SW 1271 (cell line): ENCODE results near the gene SLC38A10.
"Not testable (repeated sequence)": the region's sequence is repeated elsewhere in the genome, so short reads cannot be mapped to it uniquely, and the experiment has no call there.

ENCODE experiments used
- DNase-seq, 2 experiments: peaks; one replicate each; lab custom pipeline; 2025; lab: John Stamatoyannopoulos, UW

The SLC38A10 gene

GRCh38 chr17:81312624-81313325 is 17.7 kb upstream of the SLC38A10 start:
- no peak for DNase-seq

DNA sequence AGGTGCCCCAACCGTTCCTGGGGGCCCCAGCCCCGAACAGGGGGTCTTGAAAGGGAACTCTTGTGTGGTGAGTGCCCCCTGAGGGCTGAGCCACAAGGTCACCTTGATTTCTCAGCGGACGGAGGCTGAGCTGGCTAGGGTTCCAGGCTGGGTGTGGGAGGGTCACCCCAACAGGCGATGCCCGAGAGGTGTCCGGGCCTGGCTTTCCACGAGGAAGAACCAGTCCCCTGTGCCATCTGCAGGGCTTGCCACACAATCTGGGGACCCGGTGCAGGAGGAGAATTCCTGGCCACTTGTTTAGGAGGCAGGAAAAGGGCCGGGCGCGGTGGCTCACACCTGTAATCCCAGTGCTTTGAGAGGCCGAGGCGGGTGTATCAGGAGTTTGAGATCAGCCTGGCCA is 16.8 kb upstream of the SLC38A10 start:
- no peak for DNase-seq

DNA sequence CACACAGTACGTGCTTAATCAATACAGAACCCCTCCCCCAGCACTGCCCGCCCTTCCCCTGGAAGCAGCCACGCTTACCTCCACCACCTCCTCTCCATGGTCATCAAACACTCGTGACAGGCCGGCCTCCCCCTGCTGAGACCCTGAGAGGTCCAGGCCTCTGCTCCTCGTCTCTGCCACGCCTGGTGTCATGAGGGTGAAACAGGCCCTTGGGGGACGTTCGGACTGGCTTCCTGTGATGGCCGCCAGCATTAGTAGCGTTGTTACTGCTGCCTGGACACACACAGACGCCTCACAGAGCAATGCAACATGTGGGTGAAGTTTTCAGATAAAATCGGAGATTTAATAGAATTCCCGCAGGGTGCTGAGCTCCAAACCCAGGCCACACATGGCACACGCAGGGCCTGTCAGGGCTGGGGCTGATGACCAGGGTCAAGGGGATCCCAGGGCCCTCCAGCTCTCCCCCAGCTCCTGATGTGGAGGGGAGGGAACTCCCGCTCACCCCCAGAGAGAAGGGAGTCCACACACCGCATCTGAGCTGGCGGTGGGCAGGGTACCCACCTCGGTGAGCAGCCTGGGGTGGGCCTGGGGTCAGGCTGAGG is 15.9 kb upstream of the SLC38A10 start:
- DNase-seq: no peak

GRCh38 chr17:81309859-81310839 is 15.0 kb upstream of the SLC38A10 start:
- DNase-seq: no peak

DNA sequence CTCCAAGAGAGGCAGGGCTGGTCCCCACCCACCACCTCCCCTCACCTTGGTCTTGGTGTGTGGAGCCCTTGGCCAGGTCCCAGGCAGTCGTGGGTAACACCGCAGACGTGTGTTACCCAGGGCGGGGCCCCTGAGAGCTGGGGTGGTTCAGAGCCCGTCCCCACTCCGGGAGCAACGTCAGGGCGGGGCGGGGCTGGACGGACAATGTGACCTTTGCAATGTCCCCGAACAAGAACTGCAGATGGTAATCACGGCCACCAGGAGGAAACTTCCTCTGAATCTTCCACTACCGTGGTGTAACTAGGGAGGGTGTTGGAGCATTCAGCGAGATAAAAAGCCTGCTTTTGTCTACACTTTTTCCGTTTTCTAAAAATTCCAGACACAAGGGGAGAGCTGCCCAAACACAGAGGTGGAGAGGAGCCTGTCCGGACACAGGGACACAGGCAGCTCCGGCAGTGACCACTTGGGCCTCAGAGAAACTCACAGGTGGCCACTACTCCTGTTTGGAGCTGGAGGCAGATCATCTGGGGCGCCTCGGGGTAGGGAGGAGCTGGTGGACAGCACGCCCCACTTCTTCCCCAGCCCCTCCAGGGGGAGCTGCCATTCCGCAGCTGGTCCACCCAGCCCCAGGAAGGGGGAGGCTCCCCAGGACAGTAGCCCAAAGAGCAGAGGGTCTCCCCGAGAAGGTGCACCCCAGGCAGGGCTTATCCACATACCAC is 14.2 kb upstream of the SLC38A10 start:
- peak in 1 of 2 experiments; percentile 67 for DNase-seq

GRCh38 chr17:81308784-81309139 is 13.7 kb upstream of the SLC38A10 start:
- not testable (repeated sequence) for DNase-seq

GRCh38 chr17:81307636-81308560 is 12.8 kb upstream of the SLC38A10 start:
- no peak for DNase-seq

- peak in 1 of 2 experiments; percentile 11 for DNase-seq
Observed at GRCh38 chr17:81306898-81307510, 11.9 kb upstream of the SLC38A10 start.

GRCh38 chr17:81306491-81306890 is 11.4 kb upstream of the SLC38A10 start:
- DNase-seq: no peak

- DNase-seq: no peak
Observed at GRCh38 chr17:81305051-81305630, 10.0 kb upstream of the SLC38A10 start.

DNA sequence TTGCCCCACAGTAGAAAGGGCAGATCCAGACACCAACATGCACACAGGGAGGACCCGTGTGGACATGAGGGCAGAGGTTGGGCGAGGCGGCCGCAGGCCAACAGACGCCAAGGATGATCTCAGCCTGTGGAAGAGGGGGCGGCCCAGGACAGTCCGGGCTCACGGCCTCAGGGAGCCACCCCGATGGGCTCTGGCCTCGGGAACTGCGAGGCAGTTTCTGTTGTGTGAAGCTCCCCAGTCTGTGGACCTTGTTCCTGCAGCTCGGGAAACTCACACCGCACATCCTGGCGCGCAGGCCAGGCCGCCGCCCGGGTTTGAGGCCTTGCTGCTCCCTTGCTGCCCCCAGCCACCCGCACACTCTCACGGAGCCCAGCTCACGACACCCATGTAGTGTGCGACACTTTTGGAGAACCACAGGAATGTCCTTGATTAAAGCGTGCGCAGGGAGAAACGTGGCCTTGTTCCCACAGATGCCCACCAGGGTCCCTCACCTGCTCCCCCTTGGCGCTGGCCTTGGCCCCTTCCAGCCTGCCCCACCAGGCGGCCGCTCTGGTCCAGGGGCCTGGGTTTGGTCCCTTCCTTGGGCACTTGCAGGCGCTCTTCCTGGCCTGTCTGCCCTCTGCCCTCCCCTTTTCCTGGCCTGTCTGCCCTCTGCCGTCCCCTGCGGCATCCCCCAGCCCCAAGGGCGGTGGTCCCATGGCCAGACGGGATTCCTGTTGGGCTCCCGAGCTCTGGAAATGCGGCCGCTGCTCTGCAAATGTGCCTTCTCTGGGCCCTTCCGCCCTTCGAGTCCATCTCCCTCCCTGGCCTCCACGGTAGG is 9.3 kb upstream of the SLC38A10 start:
- DNase-seq: no peak

- no peak for DNase-seq
Observed at GRCh38 chr17:81303385-81303784, 8.3 kb upstream of the SLC38A10 start.

DNA sequence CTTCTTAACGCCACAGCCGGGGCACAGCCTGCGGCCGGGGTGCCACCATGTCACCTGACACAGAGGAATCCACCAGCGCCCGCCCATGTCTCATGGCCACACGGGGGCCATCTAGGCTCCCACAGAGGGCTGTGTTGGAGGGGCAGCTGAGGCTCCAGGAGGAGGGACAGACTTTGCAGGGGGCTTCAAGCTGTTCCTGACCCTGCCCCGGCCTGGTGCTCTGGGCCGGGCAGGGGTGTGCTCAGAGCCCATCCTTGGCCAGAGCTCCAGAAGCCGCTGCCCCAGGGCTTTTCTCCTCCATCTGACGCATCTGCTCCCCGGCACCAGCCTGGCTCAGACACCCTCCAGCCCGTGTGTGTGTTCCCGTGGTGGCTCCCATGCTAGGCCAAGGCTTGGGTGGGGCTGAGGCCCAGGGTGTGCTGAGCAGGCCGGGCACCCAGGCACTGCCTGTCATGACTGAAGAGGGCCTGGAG is 7.8 kb upstream of the SLC38A10 start:
- DNase-seq: no peak

DNA sequence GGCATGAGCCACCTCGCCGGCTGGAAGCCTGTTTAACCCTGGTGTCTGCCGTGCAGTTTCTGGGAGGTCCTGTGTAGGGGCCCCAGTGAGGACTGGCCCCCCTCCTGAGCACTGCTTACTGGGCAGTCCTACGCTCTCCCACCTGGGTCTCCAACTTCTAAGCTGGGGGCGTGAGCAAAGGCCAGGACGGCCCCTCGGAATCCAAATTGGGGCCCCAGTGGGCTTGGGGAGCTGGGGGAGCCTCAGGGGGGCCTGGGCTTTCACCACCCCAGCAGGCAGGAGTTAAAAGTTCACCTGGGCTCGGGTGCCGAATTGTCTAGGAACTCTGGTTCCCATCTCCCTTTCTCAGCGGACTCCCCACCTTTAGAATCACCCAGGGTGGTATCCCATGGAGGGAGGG is 7.2 kb upstream of the SLC38A10 start:
- no peak for DNase-seq

GRCh38 chr17:81301195-81302144 is 6.4 kb upstream of the SLC38A10 start:
- DNase-seq: no peak

DNA sequence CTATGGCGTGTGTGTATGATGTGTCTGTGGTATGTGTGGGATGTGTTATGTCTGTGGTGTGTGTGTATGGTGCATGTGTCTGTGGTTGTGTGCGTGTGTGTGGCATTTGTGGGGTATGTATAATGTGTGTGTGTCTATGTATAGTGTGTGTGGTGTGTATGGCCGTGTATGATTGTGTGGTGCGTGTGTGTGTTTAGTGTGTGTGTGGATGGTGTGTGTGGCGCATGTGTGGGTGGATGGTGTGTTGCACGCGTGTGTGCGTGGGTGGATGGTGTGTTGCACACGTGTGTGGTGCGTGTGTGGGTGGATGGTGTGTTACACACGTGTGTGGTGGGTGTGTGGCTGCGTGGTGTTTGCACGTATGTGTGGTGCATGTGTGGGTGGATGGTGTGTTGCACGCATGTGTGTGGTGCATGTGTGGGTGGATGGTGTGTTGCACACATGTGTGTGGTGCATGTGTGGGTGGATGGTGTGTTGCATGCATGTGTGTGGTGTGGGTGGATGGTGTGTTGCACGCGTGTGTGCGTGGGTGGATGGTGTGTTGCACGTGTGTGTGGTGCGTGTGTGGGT is 5.6 kb upstream of the SLC38A10 start:
- DNase-seq: no peak

DNA sequence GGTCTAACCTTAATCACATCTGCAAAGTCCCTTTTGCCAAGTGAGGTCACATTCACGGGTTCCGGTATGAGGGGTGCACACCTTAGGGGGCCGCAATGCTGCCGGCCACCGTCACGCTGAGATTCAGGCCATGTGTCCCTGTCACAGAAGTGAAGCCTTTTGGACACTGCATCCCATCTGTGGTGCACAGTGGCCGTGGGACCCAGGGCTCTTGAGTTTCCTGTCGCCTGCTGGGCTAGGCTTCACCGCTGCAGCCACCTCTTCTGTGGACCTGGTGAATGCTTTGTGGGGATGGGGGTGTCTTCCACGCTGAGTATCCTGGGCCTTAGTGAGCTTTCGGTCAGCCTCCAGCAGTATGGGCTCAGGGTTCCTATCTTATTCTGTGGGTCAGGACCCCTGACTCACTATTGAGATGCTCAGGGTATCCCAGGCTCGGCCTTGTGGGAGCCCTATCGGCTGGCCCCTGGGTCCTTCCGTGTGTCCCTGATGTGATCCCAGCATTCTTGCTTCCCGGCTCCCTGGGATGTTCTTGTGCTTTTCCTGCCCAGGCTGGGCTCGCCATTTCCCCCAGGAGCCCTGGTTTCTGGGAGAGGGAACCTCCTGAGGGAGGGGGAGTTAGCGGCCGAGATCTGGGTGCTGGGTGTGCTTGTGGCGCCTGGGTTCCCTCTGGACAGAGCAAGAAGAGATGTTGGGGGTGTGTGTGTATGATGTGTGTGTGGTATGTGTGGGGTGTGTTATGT is 4.9 kb upstream of the SLC38A10 start:
- DNase-seq: no peak
